Limb (tissue), 2 donors: ENCODE measurements around the gene TSSC4.
"Not testable (repeated sequence)": the region's sequence is repeated elsewhere in the genome, so short reads cannot be mapped to it uniquely, and the experiment has no call there.

ENCODE experiments used
- DNase-seq, 2 donors: peaks; one replicate each; pipeline ENCODE4 v3.0.0-alpha.2; 2016; ENCODE audit errors: extremely low spot score in 2 of 2

Gene TSSC4

GRCh38 chr11:2400069-2400761, at the start of gene TSSC4:
Gene TSSC4, plus strand, starts transcription at chr11:2400750. Its CDS starts 1,884 bp downstream, at chr11:2402634.
- DNase-seq = peak; percentile 100

DNA sequence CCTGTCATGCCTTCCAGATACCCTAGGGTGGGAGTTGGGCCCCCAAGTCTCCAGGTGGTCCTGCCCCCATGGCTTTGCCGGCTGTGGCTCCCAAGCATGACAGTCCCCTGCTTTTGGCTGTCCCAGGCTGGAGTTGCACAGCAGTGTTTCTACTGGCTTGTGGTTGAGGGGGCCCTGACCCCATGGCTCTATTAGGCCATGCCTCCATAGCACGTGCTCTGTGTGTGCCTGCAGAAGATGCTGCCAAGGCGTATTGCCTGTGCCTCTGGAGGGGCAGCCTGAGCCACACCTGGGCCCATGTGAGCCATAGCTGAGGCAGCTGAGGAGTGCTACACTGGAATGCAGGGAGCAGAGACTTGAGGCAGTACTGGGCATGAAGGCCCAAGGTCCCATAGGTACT, 48.8 kb upstream of the TSSC4 start:
- no peak for DNase-seq

DNA sequence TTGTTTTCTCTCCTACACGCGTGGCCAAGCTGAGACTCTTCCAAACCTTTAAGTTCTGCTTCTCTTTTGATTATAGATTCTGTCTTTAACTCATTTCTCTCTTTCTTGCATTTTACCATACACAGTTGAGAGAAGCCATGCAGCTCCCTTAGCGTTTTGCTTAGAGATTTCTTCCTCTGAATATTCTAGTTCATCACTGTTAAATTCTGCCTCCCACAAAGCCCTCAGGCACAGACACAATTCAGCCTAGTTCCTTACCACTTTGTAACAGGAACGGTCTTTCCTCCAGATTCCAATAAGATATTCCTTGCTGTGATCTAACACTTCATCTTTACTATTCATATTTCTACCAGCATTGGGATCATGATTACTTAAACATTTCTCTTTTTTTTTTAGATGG, 48.1 kb upstream of the TSSC4 start:
- no peak for DNase-seq

DNA sequence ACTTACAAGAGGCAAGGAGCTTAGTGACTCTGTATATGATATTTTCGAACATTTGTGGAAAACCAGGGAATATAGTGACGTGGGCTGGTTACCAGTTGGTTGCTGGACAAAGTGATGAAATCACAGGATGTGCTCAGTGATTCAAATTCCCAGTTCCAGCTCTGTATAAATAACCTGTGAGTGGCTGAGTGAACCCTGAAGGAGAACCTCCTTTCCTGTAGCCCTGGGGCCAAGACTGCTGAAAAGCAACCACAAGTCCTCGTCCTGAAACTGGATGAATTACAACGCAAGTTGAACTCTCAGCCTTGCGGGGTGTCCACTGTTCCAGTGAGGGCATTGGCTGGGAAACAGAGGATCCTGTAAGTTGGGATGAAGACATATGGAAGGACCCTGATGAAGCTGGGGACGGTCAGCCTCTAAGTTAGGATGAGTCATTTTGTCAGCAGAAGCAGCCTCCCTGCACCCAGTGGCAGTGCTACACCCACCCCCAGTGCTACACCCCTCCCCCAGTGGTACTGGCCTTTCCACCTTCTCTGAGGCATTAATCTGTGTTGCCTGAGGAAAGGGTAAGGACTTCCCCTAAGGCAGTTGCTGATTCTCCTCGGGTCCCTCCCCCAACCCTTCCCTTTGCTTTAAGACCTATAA, 45.4 kb upstream of the TSSC4 start:
- no peak for DNase-seq

DNA sequence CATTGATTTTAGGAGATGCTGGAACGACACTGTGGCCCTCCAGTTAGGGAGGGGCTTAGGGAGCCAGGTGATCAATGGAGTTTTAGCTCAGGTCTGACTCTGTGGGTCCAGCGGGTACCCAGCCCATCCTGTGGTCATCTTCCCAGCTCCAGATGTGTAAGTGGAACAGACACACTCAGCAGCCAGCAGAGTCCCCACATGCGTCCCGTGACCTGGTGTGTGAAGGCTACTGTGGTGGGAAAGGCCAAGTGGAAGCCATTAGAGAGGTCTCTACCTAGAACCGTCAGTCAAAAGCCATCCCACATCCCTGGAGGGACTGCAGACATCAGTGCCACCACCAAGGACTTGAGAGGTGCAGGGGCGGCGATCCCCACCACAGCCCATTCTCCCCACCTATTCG, 43.3 kb upstream of the TSSC4 start:
- no peak for DNase-seq

DNA sequence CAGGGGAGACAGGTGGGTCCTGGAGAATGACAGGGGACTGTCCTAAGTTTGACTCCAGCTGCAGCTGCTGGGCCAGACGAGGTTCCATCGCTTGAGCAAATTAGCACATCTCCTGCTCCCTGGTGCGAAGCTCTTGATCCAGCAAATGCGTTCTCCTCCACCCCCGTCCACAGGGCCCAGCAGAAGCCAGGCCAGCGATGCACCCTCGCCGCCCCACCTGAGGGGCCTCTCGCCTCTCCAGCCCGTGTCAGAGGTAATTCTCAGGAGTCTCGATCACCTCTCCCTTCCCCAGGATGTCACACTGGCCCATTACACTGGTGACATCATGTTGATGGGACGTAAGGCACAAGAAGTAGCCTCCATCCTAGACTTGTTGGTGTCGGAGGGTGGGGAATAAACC, 42.9 kb upstream of the TSSC4 start:
- DNase-seq = not testable (repeated sequence)

- DNase-seq = no peak
Measured at GRCh38 chr11:2358754-2359442, 41.7 kb upstream of the TSSC4 start.

DNA sequence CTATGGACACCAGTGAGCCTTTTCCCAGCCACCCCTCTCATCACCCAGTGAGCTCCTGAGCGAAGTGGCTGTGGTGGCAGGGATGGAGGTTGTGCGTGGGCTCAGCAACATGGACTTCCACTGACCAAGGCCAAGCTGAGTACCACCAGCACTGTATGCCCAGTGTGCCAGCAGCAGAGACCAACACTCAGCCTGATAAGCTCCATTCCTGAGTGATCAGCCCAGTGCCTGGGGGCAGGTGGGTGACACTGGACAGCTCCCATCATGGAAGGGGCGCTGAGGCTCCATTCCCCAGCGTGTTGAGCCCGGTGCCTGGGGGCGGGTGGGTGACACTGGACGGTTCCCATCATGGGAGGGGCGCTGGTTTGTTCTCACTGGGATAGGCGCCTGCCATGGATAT, 41.0 kb upstream of the TSSC4 start:
- DNase-seq = no peak

DNA sequence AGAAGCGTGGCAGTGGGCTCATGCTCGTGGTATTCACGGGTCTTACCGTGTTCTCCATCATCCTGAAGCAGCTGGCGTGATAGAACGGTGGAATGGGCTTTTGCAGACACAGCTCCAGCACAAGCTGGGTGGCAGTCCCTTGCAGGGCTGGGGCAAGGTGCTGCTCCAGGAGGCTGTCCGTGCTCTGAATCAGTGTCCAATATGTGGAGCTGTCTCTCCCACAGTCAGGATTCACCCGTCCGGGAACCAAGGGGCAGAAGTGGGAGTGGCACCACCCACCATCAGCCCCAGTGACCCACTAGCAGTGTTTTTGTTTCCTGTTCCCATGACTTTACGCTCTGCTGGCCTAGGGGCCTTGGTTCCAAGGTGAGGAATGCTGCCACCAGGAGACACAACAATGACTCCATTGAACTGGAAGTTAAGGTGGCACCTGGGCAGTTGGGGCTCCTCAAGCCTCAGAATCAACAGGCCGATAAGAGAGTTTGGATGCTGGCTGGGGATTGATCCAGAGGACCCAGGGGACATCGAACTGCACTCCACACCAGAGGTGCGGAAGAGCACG, 40.4 kb upstream of the TSSC4 start:
- DNase-seq = no peak

GRCh38 chr11:2361565-2361964, 39.0 kb upstream of the TSSC4 start:
- DNase-seq = no peak

- no peak for DNase-seq
Measured at GRCh38 chr11:2362414-2362813, 38.1 kb upstream of the TSSC4 start.

- no peak for DNase-seq
Measured at GRCh38 chr11:2363130-2363529, 37.4 kb upstream of the TSSC4 start.

DNA sequence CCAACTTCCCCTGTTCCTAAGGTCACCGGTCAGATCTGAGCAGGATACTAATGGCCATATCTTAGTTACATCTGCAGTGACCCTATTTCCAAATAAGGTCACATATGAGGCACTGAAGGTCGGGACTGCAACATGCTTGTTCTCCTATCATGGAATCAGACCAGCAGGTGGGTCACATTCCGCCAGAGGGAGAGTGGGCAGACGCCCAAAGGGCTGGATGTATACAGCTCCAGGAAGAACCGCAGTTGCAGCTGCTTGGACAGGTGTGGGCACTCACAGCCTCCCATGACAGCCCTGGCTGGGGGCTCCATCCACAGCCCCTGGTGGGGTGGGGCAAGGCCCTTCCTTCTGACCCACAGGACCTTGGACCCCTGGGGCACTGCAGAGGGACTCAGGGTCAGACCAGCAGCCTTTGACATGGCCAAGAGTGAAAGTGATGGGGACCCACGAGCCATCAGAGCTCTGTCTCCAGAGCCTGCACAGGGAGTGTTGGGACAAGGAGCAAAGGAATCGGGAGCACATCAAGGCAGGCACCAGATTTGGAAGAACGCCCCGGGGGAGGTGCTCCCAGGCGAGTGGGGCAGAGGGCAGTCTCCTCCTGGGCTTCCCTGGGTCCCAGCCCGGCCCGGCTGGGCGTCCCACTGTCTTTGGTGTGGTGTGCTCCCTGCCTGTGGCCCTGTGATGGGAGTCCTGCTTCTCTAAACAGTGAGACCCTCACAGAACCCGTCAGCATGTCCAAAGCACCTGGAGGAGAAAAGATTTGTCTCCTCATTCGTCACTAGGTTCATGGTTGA, 36.8 kb upstream of the TSSC4 start:
- no peak for DNase-seq

- DNase-seq = not testable (repeated sequence)
Measured at GRCh38 chr11:2364386-2364785, 36.2 kb upstream of the TSSC4 start.

DNA sequence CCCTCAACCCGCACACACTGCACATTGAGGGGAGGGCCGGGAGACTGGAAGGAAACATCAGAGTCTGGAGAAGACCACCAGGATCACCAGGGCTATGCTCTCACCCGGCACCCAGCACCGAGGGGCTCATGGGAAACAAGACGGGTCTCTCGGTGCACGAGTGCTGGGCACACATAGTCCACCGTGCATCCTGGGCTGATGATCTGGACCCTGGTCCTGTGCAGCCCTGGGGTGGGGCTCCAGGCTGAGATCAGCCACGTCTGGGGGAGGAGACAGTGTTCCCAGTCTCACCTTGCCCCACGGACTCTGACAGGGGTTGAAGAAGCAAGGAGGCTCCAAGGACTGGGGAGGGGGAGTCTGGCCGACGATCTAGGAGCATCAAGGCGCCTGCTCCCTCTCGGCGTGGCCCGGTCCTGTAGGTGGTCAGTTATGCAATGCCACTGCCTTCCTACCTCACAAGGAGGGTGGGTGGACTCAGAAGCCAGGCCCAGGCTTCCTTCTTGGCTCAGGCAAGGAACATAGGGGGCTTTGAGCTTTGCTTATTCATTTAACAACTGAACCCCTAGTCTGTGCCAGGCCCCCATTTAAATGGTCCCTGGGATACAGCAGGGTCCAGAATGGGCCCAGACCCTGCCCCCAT, 34.9 kb upstream of the TSSC4 start:
- no peak for DNase-seq

DNA sequence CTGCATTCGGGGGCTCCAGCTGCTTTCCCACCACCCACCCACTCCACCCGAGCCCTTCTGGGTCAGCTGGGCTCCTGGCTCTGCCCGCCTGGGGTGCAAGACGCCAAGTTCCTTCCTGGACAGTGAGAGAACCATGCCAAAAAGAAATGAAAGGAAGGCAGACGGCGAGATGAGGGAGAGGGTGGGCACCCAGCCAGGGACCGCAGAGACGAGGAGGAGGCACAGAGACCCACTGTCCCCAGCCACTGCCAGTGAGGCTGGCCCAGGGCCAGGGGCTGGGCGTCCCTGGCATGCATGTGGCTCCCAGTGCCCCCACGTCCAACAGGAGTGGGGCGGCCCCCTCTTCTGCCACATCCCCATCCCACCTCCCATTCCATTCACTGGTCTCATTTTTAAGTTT, 34.3 kb upstream of the TSSC4 start:
- DNase-seq = peak in 1 of 2 donors; percentile 66

DNA sequence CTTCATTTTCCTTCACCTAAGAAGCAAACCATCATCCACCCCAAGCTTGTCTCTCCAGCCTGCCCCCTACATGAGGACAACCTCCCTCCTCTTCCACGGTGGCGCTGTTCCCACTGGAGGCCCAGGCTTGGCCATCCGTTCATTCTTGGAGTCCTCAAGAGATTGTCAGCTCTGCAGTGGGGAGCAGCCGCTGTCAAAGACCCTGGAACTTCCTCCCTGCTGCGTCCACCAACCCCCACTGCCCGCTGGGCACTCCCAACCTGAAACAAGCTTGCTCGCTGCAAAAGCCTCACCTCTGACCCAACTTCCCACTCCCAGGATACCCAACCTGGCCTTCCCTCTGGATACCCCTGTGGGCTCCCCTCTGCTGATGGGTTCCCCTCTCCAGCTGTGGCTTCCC, 33.8 kb upstream of the TSSC4 start:
- no peak for DNase-seq

- DNase-seq = no peak
Measured at GRCh38 chr11:2367266-2368160, 33.0 kb upstream of the TSSC4 start.

- no peak for DNase-seq
Measured at GRCh38 chr11:2368178-2368850, 32.2 kb upstream of the TSSC4 start.

- no peak for DNase-seq
Measured at GRCh38 chr11:2368851-2369180, 31.7 kb upstream of the TSSC4 start.
